IMR-90 (cell line): ENCODE measurements around the gene UBASH3A.

Experiments
- POLR2A ChIP-seq: IDR thresholded peaks from 2 replicates; pipeline ENCODE4 v1.6.1; 2012; ENCODE audit warnings: mild to moderate bottlenecking, low read depth, low read length
- RCOR1 ChIP-seq: IDR thresholded peaks from 2 replicates; pipeline ENCODE4 v1.6.1; 2012; ENCODE audit warnings: mild to moderate bottlenecking, low read length, improper control_type of control experiment; ENCODE audit not compliant: insufficient replicate concordance
- TF ChIP-seq, protein P1 (sequence below): conservative IDR thresholded peaks from 2 replicates; pipeline ENCODE4 v1.5.1; 2012; ENCODE audit warnings: mild to moderate bottlenecking, low read depth, low read length, improper control_type of control experiment

GRCh38 chr21:42404539-42404938, 837 bp downstream of the UBASH3A start:
- TF ChIP-seq, protein P1, sequence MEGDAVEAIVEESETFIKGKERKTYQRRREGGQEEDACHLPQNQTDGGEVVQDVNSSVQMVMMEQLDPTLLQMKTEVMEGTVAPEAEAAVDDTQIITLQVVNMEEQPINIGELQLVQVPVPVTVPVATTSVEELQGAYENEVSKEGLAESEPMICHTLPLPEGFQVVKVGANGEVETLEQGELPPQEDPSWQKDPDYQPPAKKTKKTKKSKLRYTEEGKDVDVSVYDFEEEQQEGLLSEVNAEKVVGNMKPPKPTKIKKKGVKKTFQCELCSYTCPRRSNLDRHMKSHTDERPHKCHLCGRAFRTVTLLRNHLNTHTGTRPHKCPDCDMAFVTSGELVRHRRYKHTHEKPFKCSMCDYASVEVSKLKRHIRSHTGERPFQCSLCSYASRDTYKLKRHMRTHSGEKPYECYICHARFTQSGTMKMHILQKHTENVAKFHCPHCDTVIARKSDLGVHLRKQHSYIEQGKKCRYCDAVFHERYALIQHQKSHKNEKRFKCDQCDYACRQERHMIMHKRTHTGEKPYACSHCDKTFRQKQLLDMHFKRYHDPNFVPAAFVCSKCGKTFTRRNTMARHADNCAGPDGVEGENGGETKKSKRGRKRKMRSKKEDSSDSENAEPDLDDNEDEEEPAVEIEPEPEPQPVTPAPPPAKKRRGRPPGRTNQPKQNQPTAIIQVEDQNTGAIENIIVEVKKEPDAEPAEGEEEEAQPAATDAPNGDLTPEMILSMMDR, result no peak
- TF ChIP-seq RCOR1, result no peak
- no peak for TF ChIP-seq POLR2A
